Panc1 (cell line): Measurements from ENCODE around the gene MAML3. TPM values are rescaled to one million over a fixed set of nuclear protein-coding genes. Genes with fewer than 3 reads are reported as not detected.

Source experiments
- ATAC-seq: fragments of 200-7000 bp; cut with Tn5 transposase; 2 replicates; pipeline ENCODE4 v1.9.1; 2020; ENCODE audit warnings: mild to moderate bottlenecking, moderate library complexity
- BruUV-seq: library from RNA; stranded (reverse); fragments of 400-500 nt; replicated peaks from 2 replicates; lab custom pipeline; 2021; lab: Mats Ljungman, UMichigan
- CTCF ChIA-PET: fragments of 300-600 bp; sonication (Branson Sonifier 250); formaldehyde crosslinking; loops from one replicate; lab custom pipeline; 2022; ENCODE audit warnings: antibody characterized with exemption; lab: Charles Lee
- POLR2A ChIA-PET: fragments of 300-600 bp; sonication (Branson Sonifier 250); formaldehyde crosslinking; loops from one replicate; lab custom pipeline; 2022; ENCODE audit warnings: antibody characterized with exemption; lab: Charles Lee
- DNase-seq: peaks from one replicate; pipeline ENCODE4 v3.0.0-alpha.2; 2010; ENCODE audit warnings: low read depth, low spot score
- H3K27ac ChIP-seq: 2 replicates; pipeline ENCODE4 v1.5.1; 2011; ENCODE audit warnings: mild to moderate bottlenecking, low read length, inconsistent platforms
- H3K27me3 ChIP-seq: fragments of 200-500 bp; sonication (Bioruptor generic); 2 replicates; pipeline ENCODE4 v1.6.0; 2014; ENCODE audit warnings: low read length, inconsistent platforms; ENCODE audit not compliant: control insufficient read depth, insufficient read depth
- H3K36me3 ChIP-seq: fragments of 200-500 bp; sonication (Bioruptor generic); 2 replicates; pipeline ENCODE4 v1.5.1; 2014; ENCODE audit warnings: inconsistent platforms, mild to moderate bottlenecking, low read length, moderate library complexity; ENCODE audit not compliant: control insufficient read depth, insufficient read depth
- H3K4me1 ChIP-seq: 2 replicates; pipeline ENCODE4 v1.5.1; 2011; ENCODE audit warnings: inconsistent platforms, mild to moderate bottlenecking, low read length, moderate library complexity; ENCODE audit not compliant: control insufficient read depth, insufficient read depth
- H3K4me3 ChIP-seq, 2 experiments: 2 replicates each; pipeline ENCODE4 v1.5.1; 2011 to 2012; ENCODE audit warnings: low read depth in 2 of 2, low read length in 2 of 2, mild to moderate bottlenecking in 2 of 2, inconsistent platforms in 1 of 2, moderate library complexity in 1 of 2
- H3K9me3 ChIP-seq: fragments of 200-500 bp; sonication (Bioruptor generic); 2 replicates; pipeline ENCODE4 v1.5.1; 2014; ENCODE audit warnings: low read depth, mild to moderate bottlenecking, inconsistent platforms, low read length, moderate library complexity; ENCODE audit not compliant: control insufficient read depth, insufficient read depth
- POLR2AphosphoS5 ChIP-seq: IDR thresholded peaks from 2 replicates; pipeline ENCODE4 v1.6.1; 2012; ENCODE audit warnings: mild to moderate bottlenecking, low read depth, low read length, moderate library complexity
- SIN3A ChIP-seq: IDR thresholded peaks from 2 replicates; pipeline ENCODE4 v1.6.1; 2012; ENCODE audit warnings: low read depth, mild to moderate bottlenecking, low read length, moderate library complexity, borderline replicate concordance; ENCODE audit not compliant: insufficient read depth
- TCF7L2 ChIP-seq: IDR thresholded peaks from 2 replicates; pipeline ENCODE4 v1.6.1; 2011; ENCODE audit warnings: mild to moderate bottlenecking, low read depth, low read length, inconsistent platforms
- in situ Hi-C: cut with HindIII; loops from 2 replicates; pipeline ENCODE4 v1.10.0; 2016; ENCODE audit warnings: low sequenced_read_pairs, low pct_unique_long_range_greater_than_20kb
- intact Hi-C: fragments of 100-400 bp; cut with micrococcal nuclease; formaldehyde crosslinking; loops from one replicate; pipeline ENCODE4 v1.10.0; 2022; ENCODE audit not compliant: unreplicated experiment
- total RNA-seq: library from RNA; stranded (reverse); gene quantifications from one replicate; pipeline ENCODE4 v1.2.1, GENCODE V29; 2021; ENCODE audit not compliant: unreplicated experiment
- TF ChIP-seq, protein P1 (sequence below), 2 experiments: IDR thresholded peaks; 2 replicates each; pipeline ENCODE4 v1.6.1; 2011 to 2012; ENCODE audit warnings: low read depth in 2 of 2, control low read depth in 1 of 2, low read length in 1 of 2, mild to moderate bottlenecking in 1 of 2, moderate library complexity in 1 of 2; ENCODE audit not compliant: insufficient read depth in 1 of 2
- TF ChIP-seq, protein P2 (sequence below): fragments of 450-650 bp; IDR thresholded peaks from 2 replicates; pipeline ENCODE4 v1.5.1; 2017; ENCODE audit warnings: mild to moderate bottlenecking

Gene MAML3
- total RNA-seq, 1 experiment from 2014 or later = 7.7 TPM

- Histone ChIP-seq H3K4me1 (peaks cover 6% of the 10 kb centered on the region), H3K4me3 (no peak overlapping the region), H3K36me3 (no peaks in the 10 kb centered on the region), H3K27me3 (no peaks in the 10 kb centered on the region), H3K9me3 (no peaks in the 10 kb centered on the region), H3K27ac (no peak overlapping the region)
- intact Hi-C loops (no loop called here), in situ Hi-C loops (no loop called here)
- DNase-seq (no peak), ATAC-seq (no peak)
- ChIA-PET CTCF (no interaction called here), POLR2A (no interaction called here)
- TF ChIP-seq POLR2AphosphoS5 (no peak), SIN3A (no peak), TCF7L2 (no peak)
- TF ChIP-seq, protein P1, sequence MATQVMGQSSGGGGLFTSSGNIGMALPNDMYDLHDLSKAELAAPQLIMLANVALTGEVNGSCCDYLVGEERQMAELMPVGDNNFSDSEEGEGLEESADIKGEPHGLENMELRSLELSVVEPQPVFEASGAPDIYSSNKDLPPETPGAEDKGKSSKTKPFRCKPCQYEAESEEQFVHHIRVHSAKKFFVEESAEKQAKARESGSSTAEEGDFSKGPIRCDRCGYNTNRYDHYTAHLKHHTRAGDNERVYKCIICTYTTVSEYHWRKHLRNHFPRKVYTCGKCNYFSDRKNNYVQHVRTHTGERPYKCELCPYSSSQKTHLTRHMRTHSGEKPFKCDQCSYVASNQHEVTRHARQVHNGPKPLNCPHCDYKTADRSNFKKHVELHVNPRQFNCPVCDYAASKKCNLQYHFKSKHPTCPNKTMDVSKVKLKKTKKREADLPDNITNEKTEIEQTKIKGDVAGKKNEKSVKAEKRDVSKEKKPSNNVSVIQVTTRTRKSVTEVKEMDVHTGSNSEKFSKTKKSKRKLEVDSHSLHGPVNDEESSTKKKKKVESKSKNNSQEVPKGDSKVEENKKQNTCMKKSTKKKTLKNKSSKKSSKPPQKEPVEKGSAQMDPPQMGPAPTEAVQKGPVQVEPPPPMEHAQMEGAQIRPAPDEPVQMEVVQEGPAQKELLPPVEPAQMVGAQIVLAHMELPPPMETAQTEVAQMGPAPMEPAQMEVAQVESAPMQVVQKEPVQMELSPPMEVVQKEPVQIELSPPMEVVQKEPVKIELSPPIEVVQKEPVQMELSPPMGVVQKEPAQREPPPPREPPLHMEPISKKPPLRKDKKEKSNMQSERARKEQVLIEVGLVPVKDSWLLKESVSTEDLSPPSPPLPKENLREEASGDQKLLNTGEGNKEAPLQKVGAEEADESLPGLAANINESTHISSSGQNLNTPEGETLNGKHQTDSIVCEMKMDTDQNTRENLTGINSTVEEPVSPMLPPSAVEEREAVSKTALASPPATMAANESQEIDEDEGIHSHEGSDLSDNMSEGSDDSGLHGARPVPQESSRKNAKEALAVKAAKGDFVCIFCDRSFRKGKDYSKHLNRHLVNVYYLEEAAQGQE (IDR thresholded peaks at IDR 0.05; ENCODE audit: insufficient read depth in 1 of 2, low read depth in 2 of 2, low read length in 1 of 2) = no peak
- TF ChIP-seq, protein P2, sequence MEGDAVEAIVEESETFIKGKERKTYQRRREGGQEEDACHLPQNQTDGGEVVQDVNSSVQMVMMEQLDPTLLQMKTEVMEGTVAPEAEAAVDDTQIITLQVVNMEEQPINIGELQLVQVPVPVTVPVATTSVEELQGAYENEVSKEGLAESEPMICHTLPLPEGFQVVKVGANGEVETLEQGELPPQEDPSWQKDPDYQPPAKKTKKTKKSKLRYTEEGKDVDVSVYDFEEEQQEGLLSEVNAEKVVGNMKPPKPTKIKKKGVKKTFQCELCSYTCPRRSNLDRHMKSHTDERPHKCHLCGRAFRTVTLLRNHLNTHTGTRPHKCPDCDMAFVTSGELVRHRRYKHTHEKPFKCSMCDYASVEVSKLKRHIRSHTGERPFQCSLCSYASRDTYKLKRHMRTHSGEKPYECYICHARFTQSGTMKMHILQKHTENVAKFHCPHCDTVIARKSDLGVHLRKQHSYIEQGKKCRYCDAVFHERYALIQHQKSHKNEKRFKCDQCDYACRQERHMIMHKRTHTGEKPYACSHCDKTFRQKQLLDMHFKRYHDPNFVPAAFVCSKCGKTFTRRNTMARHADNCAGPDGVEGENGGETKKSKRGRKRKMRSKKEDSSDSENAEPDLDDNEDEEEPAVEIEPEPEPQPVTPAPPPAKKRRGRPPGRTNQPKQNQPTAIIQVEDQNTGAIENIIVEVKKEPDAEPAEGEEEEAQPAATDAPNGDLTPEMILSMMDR = no peak
- no TSS peak for BruUV-seq
Measured at GRCh38 chr4:139763672-139764071, 390.3 kb downstream of the MAML3 start.

GRCh38 chr4:139763205-139763604, 390.8 kb downstream of the MAML3 start:
- Histone ChIP-seq H3K4me1 (peaks cover 6% of the 10 kb centered on the region), H3K36me3 (no peaks in the 10 kb centered on the region), H3K9me3 (no peaks in the 10 kb centered on the region), H3K4me3 (no peak overlapping the region), H3K27me3 (no peaks in the 10 kb centered on the region), H3K27ac (no peak overlapping the region)
- ChIA-PET CTCF (no interaction called here), POLR2A (no interaction called here)
- intact Hi-C loops (no loop called here), in situ Hi-C loops (no loop called here)
- no TSS peak for BruUV-seq
- no peak for ATAC-seq
- TF ChIP-seq TCF7L2 = no peak
- no peak for TF ChIP-seq SIN3A
- TF ChIP-seq, protein P1 (IDR thresholded peaks at IDR 0.05; ENCODE audit: insufficient read depth in 1 of 2, low read depth in 2 of 2, low read length in 1 of 2) = no peak
- TF ChIP-seq, protein P2 = no peak
- TF ChIP-seq POLR2AphosphoS5 = no peak
- DNase-seq = no peak
